ENCODE results near the gene ADAM11. TPM values are rescaled to one million over a fixed set of nuclear protein-coding genes. Genes with fewer than 3 reads are reported as not detected.

Gene ADAM11
- total and polyA plus RNA-seq, 2 experiments from 2014 or later = 0.20 to 0.22 TPM

DNA sequence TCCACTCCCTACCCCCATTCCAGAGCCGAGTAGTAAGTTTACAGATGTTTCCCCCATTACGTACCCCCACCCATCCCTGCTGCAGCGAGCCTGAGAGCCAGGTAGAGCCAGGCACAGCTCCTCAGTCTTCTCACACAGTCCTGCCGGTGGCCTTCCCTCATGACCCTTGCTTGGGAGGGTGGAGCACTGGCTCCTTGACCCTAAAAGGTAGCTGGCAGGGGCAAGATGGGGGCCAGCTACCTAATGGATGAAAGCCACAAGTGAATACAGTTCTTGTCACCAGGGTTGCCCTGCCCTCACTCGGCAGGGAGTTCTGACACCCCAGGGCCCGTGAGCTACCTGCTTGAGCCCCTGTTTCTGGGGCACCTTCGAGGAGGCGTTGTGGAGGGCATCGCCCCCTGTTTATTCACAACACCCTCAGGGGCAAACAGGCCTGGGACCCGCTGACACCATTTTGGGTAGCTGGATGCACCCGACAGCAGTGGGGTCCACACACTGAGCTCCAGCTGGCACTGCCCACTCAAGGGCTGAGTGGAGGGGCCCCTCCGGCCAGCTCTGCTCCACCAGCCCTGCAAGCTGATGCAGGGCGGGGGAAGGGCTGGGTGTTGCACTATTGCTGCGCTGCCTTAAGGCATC lies 22.2 kb downstream of the ADAM11 start:
- no peak for DNase-seq
- Histone ChIP-seq H4K20me1 (ENCODE audit: insufficient read depth) (no peaks in the 10 kb centered on the region), H3K9me3 (ENCODE audit: low read depth) (no peaks in the 10 kb centered on the region), H3K9ac (no peak overlapping the region), H3F3A (ENCODE audit: insufficient read depth) (no peaks in the 10 kb centered on the region), H3K79me2 (ENCODE audit: insufficient read depth) (no peaks in the 10 kb centered on the region), H3K36me3 (ENCODE audit: low read depth) (no peaks in the 10 kb centered on the region), H3K9me2 (ENCODE audit: insufficient read depth) (no peaks in the 10 kb centered on the region), H2AFZ (no peak overlapping the region), H3K4me1 (ENCODE audit: insufficient read depth) (no peaks in the 10 kb centered on the region), H3K27me3 (replicated peaks; ENCODE audit: insufficient read depth) (no peaks in the 10 kb centered on the region), H3K4me2 (ENCODE audit: unreplicated experiment) (no peak overlapping the region), H3K4me3 (no peak overlapping the region), H3K27ac (no peak overlapping the region)
- in situ Hi-C loops (cut with MboI) = no loop called here
- TF ChIP-seq EZH2 (IDR thresholded peaks at IDR 0.05; ENCODE audit: insufficient read depth, poor library complexity, severe bottlenecking) = no peak
- no peak for TF ChIP-seq EZH2phosphoT487 (IDR thresholded peaks at IDR 0.05; ENCODE audit: insufficient read depth, low read depth)
- 89 to 92% methylated on average over 11 to 14 of the region's 14 CpGs for WGBS, 2 experiments (ENCODE audit: low coverage in 1 of 2, low lambda C conversion rate in 2 of 2, missing lambda C conversion rate in 2 of 2)

DNA sequence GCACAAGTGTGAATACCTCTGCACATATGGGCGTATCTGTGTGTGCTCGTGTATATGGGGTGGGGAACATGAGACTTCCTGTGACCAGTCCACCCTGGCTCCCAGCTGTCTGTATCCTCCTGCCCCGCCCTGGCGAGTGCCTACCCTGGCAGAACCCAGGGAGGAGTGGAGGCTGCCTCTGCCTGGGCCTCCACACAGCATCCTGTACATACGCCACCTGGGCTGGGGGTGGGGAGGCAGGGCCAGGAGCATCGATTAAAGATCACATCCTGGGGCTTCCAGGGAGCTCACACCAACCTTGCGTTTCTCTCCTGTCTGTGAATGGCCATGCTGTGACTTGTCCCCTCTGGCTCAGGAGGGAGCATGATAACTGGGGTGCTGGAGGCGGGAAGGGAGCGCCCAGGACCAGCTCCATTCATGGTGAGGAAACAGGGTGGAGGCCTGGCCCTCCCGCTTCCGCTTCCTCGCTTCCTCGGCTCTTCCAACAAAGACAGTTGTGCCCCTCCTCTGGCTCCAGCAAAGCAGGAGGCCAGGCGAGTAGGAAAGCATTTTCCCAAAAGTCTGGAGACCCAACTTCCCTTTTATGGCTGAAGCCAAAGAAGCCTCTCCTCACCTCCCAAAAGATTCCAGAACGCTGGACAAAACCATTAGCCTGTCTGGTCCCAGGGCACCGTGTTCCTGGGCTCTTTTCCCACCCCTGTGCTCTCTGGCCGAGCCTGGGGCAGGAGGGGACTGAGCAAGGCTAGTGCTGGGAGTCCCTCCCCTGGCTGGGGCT lies 22.9 kb downstream of the ADAM11 start:
- in situ Hi-C loops (cut with MboI) = no loop called here
- no peak overlapping the region for H3K4me3 ChIP-seq
- DNase-seq = no peak
- 76 to 77% methylated on average over 16 to 17 of the region's 17 CpGs for WGBS, 2 experiments (ENCODE audit: low coverage in 1 of 2, low lambda C conversion rate in 2 of 2, missing lambda C conversion rate in 2 of 2)
- no peak overlapping the region for H3K27ac ChIP-seq
- H3F3A ChIP-seq (ENCODE audit: insufficient read depth) = no peaks in the 10 kb centered on the region
- H3K9ac ChIP-seq = no peak overlapping the region
- no peaks in the 10 kb centered on the region for H3K9me2 ChIP-seq (ENCODE audit: insufficient read depth)
- H3K4me1 ChIP-seq (ENCODE audit: insufficient read depth) = no peaks in the 10 kb centered on the region
- H3K9me3 ChIP-seq (ENCODE audit: low read depth) = no peaks in the 10 kb centered on the region
- TF ChIP-seq EZH2phosphoT487 (IDR thresholded peaks at IDR 0.05; ENCODE audit: insufficient read depth, low read depth) (no peak), EZH2 (IDR thresholded peaks at IDR 0.05; ENCODE audit: insufficient read depth, poor library complexity, severe bottlenecking) (no peak)
- H3K79me2 ChIP-seq (ENCODE audit: insufficient read depth) = no peaks in the 10 kb centered on the region
- no peaks in the 10 kb centered on the region for H3K27me3 ChIP-seq (replicated peaks; ENCODE audit: insufficient read depth)
- H3K36me3 ChIP-seq (ENCODE audit: low read depth) = no peaks in the 10 kb centered on the region
- no peak overlapping the region for H2AFZ ChIP-seq
- H3K4me2 ChIP-seq (ENCODE audit: unreplicated experiment) = no peak overlapping the region
- H4K20me1 ChIP-seq (ENCODE audit: insufficient read depth) = no peaks in the 10 kb centered on the region

- H3K79me2 ChIP-seq (ENCODE audit: insufficient read depth) = no peaks in the 10 kb centered on the region
- no peak overlapping the region for H2AFZ ChIP-seq
- in situ Hi-C loops (cut with MboI) = no loop called here
- no peak overlapping the region for H3K27ac ChIP-seq
- H3K4me3 ChIP-seq = no peak overlapping the region
- no peaks in the 10 kb centered on the region for H3K9me3 ChIP-seq (ENCODE audit: low read depth)
- TF ChIP-seq EZH2 (IDR thresholded peaks at IDR 0.05; ENCODE audit: insufficient read depth, poor library complexity, severe bottlenecking) (no peak), EZH2phosphoT487 (IDR thresholded peaks at IDR 0.05; ENCODE audit: insufficient read depth, low read depth) (no peak)
- H3K4me1 ChIP-seq (ENCODE audit: insufficient read depth) = no peaks in the 10 kb centered on the region
- no peak overlapping the region for H3K4me2 ChIP-seq (ENCODE audit: unreplicated experiment)
- no peaks in the 10 kb centered on the region for H3F3A ChIP-seq (ENCODE audit: insufficient read depth)
- no peak overlapping the region for H3K9ac ChIP-seq
- no peaks in the 10 kb centered on the region for H3K27me3 ChIP-seq (replicated peaks; ENCODE audit: insufficient read depth)
- no peak for DNase-seq
- H4K20me1 ChIP-seq (ENCODE audit: insufficient read depth) = no peaks in the 10 kb centered on the region
- 83 to 84% methylated on average over 11 of the region's 11 CpGs for WGBS, 2 experiments (ENCODE audit: low coverage in 1 of 2, low lambda C conversion rate in 2 of 2, missing lambda C conversion rate in 2 of 2)
- no peaks in the 10 kb centered on the region for H3K9me2 ChIP-seq (ENCODE audit: insufficient read depth)
- H3K36me3 ChIP-seq (ENCODE audit: low read depth) = no peaks in the 10 kb centered on the region
These were observed 23.6 kb downstream of the ADAM11 start for GRCh38 chr17:44782326-44782850.

GRCh38 chr17:44785921-44786320 lies 27.1 kb downstream of the ADAM11 start:
- Histone ChIP-seq H2AFZ (no peak overlapping the region), H3K4me2 (ENCODE audit: unreplicated experiment) (no peak overlapping the region), H3F3A (ENCODE audit: insufficient read depth) (no peaks in the 10 kb centered on the region), H3K27ac (no peak overlapping the region), H3K36me3 (ENCODE audit: low read depth) (no peaks in the 10 kb centered on the region), H3K27me3 (replicated peaks; ENCODE audit: insufficient read depth) (no peaks in the 10 kb centered on the region), H3K4me1 (ENCODE audit: insufficient read depth) (no peaks in the 10 kb centered on the region), H3K79me2 (ENCODE audit: insufficient read depth) (no peaks in the 10 kb centered on the region), H3K9me2 (ENCODE audit: insufficient read depth) (no peaks in the 10 kb centered on the region), H3K9me3 (ENCODE audit: low read depth) (no peaks in the 10 kb centered on the region), H3K4me3 (no peak overlapping the region), H3K9ac (no peak overlapping the region), H4K20me1 (ENCODE audit: insufficient read depth) (no peaks in the 10 kb centered on the region)
- in situ Hi-C loops (cut with MboI) = no loop called here
- DNase-seq = no peak
- TF ChIP-seq EZH2 (IDR thresholded peaks at IDR 0.05; ENCODE audit: insufficient read depth, poor library complexity, severe bottlenecking) (no peak), EZH2phosphoT487 (IDR thresholded peaks at IDR 0.05; ENCODE audit: insufficient read depth, low read depth) (no peak)
- 94% methylated on average over 7 of the region's 7 CpGs for WGBS, 2 experiments (ENCODE audit: low coverage in 1 of 2, low lambda C conversion rate in 2 of 2, missing lambda C conversion rate in 2 of 2)

Measured in GM23248 (cell line).